HG02852 (cell line): Measurements from ENCODE around the gene HECTD4.
"Not testable (repeated sequence)": the region's sequence is repeated elsewhere in the genome, so short reads cannot be mapped to it uniquely, and the experiment has no call there.

ENCODE experiments used
- ATAC-seq: cut with Tn5 transposase; IDR thresholded peaks from one replicate; pipeline ENCODE4 v1.9.1; 2021; ENCODE audit warnings: mild to moderate bottlenecking, moderate library complexity; ENCODE audit not compliant: unreplicated experiment

Gene HECTD4, protein sequence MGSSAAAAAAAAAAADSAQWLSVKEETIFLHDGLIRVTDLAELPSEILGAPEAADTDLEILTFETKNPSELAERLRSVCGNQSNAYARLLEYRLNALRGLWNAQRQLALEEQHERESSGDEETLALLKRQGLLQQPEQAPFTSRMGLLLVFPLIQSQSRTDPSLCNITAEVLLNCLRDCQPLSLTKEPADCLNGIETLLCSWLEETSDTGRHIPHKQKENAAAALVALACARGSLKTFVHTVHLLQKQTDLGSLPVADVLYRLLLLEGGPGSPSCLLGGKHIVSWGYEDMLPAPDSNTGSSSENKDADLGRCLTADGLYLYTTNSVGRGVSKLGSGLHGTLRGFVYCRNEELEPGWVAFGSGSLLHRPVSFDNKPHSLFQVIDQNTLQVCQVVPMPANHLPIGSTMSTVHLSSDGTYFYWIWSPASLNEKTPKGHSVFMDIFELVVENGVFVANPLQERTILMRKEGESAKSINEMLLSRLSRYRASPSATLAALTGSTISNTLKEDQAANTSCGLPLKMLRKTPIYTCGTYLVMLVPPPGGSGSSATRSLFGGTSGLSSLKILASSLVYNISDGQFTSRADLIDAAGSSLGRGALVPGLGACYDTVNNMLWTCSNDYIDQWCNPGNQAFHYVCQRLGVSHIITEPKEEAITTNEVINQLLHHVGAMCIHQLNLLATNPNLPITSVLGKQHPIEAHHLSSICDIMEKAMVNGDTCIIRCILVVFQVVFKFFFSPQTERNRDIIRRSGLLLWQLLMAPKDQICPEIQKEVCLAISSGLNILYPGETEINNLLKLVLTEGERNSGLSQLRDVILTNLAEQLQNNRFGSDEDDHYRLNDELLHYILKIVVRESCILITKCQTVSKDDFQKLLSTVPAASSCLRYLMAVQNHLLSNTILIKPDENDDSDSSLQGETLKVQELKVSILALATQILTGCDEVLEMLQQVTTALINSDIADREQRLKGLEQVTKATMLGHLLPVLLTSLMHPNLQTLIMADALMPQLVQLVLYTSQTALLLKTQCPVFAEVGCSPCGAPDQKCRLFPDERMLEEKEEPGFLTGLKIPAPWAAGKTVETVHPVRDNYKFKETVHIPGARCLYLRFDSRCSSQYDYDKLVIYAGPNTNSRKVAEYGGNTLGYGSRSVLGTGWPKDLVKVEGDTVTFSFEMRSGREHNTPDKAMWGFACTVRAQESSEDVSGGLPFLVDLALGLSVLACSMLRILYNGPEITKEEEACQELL (N-terminal part only)

DNA sequence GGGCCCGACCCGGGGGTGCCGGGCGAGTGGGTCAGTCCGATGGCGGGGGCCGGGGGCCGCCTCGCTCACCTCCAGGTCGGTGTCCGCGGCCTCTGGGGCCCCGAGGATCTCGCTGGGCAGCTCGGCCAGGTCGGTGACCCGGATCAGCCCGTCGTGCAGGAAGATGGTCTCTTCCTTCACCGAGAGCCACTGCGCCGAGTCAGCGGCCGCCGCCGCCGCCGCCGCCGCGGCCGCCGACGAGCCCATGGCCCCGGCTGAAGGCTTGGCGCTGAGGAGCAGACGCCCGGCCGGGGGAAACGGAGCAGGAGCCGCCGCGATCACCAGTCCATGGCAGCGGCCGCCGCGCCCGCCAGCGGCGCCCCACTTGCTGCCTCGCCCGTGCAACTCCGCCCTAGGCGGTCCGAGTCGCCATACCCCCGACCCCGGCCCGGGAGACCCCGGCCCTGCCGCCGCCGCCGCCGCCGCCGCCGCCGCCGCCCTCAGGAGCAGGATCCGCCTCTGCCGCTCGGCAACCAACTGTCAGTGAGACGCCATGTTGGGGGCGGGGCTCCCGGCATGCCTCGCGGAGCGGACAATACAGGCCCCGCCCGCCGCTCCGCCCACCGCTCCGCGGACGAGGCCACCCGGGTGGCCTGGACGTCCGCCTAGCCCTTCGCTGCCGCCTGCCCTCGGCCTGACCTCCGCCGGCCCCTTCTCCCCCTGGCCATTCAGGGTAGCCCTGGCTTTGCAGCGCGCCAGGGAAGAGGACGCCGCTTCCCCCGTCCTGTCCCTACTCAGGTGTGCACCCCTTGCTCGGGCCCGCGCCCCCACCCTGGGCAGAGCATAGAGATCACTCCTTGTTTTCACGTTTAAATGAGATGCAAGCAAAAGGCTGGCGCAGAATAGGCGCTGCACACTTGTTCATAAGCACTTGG lies at the start of gene HECTD4:
Gene HECTD4, minus strand, starts transcription at position 549 of the 914 bp plus-strand sequence. Its CDS starts 303 bp downstream, at position 246.
- peak; percentile 90 for ATAC-seq

DNA sequence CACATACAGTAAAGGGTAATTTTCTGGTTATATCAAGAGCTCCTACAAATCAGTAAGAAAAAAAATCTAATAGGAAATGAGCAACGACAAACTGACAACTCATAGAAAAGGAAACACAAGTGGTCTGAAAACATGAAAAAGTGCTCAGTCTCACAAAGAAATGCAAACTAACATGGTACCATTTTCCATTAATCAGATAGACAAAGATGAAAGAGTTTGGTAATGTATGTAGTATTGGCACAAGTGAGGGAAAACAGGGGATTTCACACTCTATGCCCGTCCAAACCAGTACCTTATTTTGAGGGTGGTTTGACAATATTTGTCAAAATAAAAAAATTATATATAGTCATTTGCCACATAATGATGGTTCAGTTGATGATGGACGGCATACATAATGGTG lies 49.7 kb upstream of the HECTD4 start:
- no peak for ATAC-seq

DNA sequence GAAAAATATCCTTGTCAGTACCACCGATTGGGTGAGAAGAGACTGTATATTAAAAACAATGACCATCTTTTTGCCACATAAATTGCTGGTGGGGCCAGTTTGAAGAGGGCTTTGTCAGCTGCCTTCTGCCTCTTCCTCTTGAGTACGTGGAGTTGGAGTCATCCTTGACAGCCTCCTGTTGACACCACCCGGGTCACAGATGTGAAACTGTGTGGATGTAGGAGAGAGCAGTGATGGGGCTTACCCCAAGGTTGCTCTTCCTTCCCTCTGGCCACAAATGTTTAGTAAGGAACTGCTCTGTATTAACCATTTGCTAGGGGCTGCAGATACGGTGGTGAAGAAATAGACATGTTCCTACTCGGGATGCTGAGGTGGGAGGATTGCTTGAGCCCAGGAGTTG lies 48.7 kb upstream of the HECTD4 start:
- no peak for ATAC-seq

DNA sequence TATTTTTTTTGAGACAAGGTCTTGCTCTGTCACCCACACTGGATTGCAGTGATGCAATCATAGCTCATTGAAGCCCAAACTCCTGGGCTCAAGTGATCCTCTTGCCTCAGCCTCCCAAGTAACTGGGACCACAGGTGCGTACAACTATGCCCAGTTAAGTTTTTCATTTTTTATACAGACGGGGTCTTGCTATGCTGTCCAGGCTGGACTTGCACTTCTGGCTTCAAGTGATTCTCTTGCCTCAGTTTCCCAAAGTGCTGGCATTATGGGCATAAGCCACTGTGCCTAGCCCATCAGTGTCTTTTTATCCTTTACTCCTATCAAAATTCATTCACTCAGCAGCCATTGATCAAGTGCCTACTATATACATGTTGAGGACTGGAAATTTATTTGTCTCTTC lies 45.5 kb upstream of the HECTD4 start:
- no peak for ATAC-seq

DNA sequence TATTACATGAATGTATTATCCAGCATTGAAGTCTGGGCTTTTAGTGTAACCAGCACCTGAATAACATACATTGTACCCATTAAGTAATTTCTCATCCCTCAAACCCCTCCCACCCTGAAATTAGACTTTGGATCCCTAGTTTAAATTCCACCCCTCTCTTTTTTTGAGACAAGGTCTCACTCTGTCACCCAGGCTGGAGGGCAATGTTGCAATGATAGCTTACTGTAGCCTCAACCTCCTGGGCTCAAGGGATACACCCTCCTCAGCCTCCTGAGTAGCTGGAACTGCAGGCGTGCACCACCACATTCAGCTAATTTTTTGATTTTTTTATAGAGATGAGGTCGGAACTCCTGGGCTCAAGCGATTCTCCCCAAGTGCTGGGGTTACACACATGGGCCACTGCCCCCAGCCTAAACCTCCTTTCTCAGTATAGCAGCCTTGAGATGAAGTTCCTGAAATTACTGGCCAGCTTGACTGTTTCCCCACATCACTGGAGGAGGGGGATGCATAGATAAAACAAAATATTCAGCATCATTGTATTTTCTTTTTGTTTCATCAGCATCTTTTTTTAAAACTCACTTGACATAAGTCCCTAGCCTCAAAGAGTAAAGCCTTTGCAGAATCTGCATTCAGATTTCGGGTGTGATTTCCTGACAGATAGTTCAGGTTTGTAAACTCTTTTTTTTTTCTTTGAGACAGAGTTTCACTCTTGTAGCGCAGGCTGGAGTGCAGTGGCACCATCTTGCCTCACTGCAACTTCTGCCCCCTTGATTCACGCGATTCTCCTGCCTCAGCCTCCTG lies 43.6 kb upstream of the HECTD4 start:
- ATAC-seq: no peak

DNA sequence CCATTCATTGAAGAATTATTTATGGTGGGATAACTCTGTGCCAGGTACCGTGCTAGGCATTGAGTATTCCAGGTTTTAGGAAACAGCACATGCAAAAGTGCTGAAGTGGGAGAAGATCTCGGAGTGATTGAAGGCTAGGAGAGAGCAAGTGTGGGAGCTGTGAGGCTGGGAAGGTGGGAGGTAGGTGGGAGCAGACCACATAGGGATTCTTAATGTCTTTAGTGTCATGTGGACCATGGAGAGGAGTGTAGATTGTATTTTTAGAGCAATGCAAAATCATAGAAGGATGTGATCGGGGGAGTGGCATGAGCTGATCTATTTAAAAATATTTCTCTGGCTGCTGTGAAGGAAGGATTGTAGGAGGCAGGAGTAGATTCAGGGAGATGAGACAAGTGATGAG lies 41.9 kb upstream of the HECTD4 start:
- no peak for ATAC-seq

DNA sequence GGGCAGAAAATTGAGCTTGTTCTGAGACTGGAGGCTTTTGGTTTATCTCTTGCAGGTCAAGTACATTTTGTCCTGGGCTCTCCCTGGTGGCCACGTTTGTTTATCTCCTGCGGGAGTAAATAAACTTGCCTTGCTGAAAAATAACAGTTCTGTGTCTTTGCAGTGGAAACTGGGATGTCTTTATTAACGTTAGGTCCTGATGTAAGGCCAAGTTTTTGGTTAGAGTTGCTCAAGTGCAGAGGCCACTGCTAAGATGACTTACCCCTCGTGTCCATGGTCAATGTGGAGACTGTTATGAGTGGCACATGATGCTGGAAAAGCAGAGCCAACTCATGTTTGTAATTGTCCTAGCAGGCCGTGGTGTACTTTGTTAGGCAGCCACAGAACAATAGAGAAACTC lies 40.3 kb upstream of the HECTD4 start:
- ATAC-seq: no peak

DNA sequence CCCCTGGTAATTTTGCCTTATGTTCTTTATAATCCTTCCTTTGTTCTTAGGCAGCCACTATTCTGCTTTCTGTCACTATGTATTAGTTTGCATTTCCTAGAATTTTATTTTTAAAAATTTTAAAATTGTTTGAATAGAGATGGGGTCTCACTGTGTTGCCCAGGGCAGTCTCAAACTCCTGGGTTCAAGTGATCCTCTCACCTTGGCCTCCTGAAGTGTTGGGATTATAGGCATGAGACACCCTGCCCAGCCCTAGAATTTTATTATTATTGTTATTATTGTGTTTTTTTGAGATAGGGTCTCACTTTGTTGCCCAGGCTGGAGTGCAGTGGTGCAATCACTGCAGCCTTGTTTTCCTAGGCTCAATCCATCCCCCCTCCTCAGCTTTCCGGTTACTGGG lies 39.1 kb upstream of the HECTD4 start:
- no peak for ATAC-seq

DNA sequence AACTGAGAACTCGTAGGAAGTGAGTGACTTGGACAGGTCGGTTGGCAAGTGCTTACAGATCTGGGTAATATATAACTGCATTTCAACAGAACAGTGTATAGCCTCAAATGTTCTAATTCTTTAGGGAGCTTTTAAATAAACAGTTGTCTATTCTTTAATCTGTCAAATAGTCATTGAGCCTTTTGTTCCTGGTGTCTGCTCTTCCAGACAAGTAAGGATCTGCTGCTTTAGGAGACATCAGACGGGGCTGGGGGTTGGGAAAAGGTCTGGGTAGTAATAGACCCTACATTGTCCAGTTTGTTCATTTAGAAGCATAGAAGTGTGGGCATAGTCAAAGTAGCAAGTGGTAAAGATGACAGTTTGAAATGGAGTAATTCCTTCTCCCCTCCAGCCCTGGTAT lies 38.5 kb upstream of the HECTD4 start:
- ATAC-seq: no peak

DNA sequence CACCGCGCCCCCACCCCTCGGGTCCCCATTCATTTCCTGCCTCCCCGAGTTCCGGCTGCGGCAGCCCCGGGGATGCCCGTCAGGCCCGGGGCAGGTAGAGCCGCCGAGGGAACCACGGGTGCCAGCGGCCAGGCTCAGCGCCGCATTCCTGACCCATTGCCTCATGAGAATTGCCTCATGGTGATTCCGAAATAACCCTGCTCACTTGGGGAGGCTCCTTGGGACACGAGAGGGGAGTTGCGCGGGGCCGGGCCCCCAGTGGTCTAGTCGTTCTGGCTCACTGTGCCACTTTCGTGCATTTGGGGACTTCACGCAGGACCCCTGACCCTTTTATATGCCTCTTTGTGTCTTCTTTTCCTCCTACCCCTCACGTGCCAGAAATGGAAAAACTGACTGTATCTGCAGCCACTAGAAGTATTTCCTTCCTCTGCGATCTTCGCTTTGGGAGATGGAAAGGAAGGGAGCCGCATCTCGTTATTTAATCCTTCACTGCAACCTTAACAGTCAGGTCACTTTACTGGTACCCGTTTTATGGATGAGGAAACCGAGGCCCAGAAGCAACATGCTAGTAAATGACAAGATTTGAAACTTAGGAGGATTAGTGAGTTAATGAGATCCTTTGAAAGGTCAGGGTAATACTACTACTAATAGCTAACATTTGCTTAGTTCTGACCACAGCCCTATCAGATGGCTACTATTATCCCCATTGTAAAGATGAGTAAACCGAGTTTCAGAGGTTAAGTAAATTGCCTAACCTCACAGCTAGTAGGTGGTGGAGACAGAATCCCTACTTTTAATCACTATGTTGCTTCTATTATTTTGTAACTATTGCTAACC lies 37.3 kb upstream of the HECTD4 start:
- ATAC-seq: peak; percentile 39

DNA sequence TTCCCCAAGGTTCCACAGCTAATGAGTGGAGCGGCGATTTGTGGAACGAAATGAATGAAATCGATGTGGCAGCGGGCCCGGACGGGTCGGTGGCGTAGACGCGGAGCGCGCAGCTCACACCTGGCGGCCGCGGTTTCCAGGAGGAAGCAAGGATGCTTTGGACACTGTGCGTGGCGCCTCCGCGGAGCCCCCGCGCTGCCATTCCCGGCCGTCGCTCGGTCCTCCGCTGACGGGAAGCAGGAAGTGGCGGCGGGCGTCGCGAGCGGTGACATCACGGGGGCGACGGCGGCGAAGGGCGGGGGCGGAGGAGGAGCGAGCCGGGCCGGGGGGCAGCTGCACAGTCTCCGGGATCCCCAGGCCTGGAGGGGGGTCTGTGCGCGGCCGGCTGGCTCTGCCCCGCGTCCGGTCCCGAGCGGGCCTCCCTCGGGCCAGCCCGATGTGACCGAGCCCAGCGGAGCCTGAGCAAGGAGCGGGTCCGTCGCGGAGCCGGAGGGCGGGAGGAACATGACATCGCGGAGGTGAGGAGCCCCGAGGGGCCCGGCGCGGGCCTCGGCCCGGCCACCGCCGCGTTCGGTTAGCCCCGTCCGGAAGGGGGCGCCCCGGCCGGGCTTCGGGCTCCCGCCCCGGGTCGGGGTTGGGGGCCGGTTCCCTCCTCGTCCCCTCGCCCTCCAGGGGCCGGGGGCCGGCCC lies 36.5 kb upstream of the HECTD4 start, which contains the start of gene PTPN11:
Gene PTPN11, plus strand, starts transcription at position 340 of the 689 bp plus-strand sequence. Its CDS starts 165 bp downstream, at position 505.
- peak; percentile 67 for ATAC-seq

DNA sequence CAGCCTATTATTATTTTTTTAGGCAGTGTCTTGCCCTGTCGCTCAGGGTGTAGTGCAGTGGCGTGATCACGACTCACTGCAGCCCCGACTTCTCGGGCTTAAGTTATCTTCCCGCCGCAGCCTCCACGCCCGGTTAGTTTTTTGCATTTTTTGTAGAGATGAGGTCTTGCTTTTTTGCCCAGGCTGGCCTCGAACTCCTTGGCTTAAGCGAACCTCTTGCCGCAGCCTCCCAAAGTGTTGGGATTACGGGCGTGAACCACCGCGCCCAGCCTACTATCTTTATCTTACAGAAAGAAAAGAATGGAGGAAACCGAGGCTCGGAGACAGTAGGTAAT lies 36.0 kb upstream of the HECTD4 start:
- ATAC-seq: peak; percentile 3

DNA sequence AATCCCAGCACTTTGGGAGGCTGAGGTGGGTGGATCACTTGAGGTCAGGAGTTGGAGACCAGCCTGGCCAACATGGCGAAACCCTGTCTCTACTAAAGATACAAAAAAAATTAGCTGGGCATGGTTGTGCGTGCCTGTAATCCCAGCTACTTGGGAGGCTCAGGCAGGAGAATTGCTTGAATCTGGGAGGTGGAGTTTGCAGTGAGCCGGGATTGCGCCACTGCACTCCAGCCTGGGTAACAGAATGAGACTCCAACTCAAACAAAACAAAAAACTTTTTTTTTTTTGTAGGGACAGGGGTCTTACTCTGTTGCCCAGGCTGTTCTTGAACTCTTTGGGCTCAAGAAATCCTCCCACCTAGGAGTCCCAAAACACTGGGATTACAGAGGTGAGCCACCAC lies 33.2 kb upstream of the HECTD4 start:
- not testable (repeated sequence) for ATAC-seq

DNA sequence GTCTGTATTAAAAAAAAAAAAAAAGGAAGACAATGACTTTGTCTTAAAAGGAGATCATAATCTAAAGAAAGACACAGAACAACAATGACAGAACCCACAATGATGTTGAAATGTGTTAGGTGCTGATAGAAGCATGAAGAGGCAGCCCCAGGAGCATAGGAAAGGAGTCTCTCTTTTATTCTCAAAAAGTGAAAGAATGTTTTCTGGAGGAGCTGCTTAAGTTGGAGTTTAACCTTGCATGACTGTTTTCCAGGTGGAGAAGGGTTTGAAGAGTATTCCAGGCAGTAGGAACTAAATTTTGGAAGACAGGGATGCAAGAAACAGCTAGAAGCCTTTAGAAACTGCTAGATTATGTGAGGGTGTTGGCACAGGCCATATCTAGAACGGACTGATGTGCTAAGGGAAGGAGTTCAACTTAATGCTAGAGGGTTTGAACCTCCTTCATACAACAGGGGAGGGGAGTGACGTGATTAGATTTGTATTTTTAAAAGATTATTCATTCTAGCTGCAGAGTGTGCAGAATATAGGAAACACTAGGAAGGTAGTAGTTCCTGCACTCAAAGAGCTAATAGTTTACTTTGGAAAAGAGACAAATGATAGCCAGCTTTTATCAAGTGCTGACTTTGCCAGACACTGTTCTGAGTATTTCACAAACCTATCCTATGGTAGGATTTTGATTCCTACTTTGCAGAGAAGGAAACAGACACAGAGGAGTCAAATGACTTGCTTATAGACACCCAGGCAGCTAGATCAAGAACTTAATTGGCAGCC lies 31.8 kb upstream of the HECTD4 start:
- no peak for ATAC-seq

DNA sequence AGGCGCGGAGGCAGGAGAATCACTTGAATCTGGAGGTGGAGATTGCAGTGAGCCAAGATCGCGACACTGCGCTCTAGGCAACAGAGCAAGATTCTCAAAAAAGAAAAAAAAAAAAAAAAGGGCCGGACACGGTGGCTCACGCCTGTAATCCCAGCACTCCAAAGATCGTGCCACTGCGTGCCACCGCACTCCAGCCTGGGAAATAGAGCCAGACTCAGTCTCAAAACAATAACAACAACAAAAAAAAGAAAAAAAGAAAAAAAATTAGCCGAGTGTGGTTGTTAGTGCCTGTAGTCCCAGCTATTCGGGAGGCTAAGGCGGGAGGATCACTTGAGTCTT lies 27.6 kb upstream of the HECTD4 start:
- ATAC-seq: no peak

DNA sequence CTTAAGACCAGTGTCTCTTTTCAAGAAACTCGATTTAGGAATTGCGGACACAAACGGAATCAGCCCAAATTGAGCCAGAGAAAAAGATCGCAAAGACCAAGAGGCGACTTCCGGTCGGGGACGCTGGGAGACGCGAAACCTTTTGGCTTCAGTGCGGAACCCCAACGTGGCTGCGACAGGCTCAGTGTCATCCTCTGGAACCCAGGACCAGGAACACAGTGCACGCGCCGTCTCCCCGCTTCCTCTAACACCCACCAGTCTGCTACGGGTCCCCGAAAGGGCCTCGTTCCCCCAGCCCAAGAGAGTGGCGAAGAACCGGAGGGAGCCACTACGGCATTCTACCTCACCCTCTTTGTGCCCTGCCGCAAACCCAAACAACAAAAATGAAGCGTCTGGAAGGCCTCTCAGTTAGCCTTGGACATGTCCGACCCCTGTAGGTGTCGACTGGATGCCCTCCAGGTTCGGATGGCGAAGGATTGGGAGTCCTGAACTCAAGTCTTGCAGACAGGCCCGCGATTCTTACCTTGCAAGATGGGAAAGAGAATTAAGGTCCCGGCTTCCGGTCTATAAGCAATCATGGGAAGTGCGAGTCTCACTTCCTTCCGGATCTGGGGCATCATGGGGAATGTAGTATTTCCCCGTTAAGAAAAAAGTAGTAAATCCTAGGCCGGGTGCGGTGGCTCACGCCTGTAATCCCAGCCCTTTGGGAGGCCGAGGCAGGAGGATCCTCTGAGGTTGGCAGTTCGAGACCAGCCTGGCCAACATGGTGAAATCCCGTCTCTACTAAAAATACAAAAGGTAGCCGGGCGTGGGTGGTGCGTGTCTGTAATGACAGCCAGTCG lies 27.1 kb upstream of the HECTD4 start, which contains the start of gene RPL6:
Gene RPL6, minus strand, starts transcription at position 542 of the 842 bp plus-strand sequence. CDS start 949 bp downstream, outside the sequence.
- peak; percentile 82 for ATAC-seq
